Adipose tissue (tissue), 3 donors: Measurements from ENCODE around the gene MPND. TPM values are rescaled to one million over a fixed set of nuclear protein-coding genes. Genes with fewer than 3 reads are reported as not detected.
A peak's percentile ranks its signal among the peaks of the same experiment; 100 is the strongest.

Source experiments
- H3K27ac ChIP-seq: one replicate; pipeline ENCODE4 v1.5.1; 2013; ENCODE audit warnings: low read depth, low read length
- whole genome bisulfite sequencing, 3 donors: extraction: QIAGEN DNeasy Blood & Tissue Kit; methylation state at CpG; one replicate each; pipeline ENCODE4 v1.1.7; 2013; 5-methylcytosine and 5-hydroxymethylcytosine counted together
- polyA plus RNA-seq, 3 donors: library from polyadenylated mRNA; stranded (reverse); fragments of 200-250 nt; gene quantifications; one replicate each; pipeline ENCODE4 v1.2.3, GENCODE V29; 2013
- donor health status: healthy with polysubstance abuse.
- donor health status: Bipolar disorder and iron deficiency.
- donor health status: healthy.

The MPND gene, protein sequence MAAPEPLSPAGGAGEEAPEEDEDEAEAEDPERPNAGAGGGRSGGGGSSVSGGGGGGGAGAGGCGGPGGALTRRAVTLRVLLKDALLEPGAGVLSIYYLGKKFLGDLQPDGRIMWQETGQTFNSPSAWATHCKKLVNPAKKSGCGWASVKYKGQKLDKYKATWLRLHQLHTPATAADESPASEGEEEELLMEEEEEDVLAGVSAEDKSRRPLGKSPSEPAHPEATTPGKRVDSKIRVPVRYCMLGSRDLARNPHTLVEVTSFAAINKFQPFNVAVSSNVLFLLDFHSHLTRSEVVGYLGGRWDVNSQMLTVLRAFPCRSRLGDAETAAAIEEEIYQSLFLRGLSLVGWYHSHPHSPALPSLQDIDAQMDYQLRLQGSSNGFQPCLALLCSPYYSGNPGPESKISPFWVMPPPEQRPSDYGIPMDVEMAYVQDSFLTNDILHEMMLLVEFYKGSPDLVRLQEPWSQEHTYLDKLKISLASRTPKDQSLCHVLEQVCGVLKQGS
- polyA plus RNA-seq, result 10 to 100 TPM; 12.0 to 21.6 (median 17.2) TPM

GRCh38 chr19:4343370-4344307, at the start of gene MPND:
TSS of gene MPND (plus strand) at chr19:4343562. CDS start at chr19:4343594, 32 bp downstream.
- peak within 1 kb of the TSS; percentile 30 for H3K27ac ChIP-seq
- WGBS, 3 donors, result 5 to 6% (median 6%) methylated on average over 59 to 101 of the region's 101 CpGs

- WGBS, 3 donors, result 38 to 53% (median 53%) methylated on average over 10 of the region's 10 CpGs
- no peak overlapping the region for H3K27ac ChIP-seq
These were observed 49.0 kb upstream of the MPND start for GRCh38 chr19:4294389-4294788.

DNA sequence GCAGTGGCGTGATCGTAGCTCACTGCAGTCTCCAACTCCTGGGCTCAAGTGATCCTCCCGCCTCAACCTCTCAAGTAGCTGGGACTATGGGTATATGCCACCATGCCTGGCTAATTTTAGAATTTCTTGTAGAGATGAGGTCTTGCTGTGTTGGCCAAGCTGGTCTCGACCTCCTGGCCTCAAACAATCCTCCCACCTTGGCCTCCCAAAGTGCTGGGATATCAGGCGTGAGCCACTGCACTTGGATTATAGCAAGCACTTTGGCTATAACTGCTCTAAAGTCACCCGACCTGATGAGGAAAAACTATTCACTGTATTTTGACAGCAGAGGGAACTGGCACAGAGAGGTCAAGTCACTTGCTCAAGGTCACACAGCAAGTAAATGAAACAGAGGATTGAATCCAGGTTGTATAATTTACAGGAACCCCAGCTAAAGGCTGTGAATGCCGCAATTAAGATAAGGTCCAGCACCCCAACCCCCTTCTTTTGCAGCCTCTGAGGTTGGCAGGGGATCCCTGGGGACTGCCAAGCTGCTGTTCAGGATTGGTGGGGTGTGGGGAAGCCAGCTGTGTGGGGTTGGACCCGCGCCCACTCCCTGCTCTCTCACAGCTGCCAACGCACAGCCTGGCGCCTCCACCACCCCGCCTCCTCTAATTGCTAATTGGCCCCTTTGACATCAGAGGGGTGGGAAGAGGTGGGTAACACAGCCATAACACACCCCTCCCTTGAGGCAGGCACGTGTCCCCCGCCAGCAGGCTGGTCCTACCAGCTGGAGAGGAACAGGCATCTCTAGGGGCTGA, 47.2 kb upstream of the MPND start:
- 43 to 58% (median 54%) methylated on average over 14 of the region's 14 CpGs for whole genome bisulfite sequencing, 3 donors
- no peak overlapping the region for H3K27ac ChIP-seq

GRCh38 chr19:4297901-4298809, 45.2 kb upstream of the MPND start:
- 70 to 82% (median 77%) methylated on average over 26 to 27 of the region's 27 CpGs for WGBS, 3 donors
- no peak overlapping the region for H3K27ac ChIP-seq

DNA sequence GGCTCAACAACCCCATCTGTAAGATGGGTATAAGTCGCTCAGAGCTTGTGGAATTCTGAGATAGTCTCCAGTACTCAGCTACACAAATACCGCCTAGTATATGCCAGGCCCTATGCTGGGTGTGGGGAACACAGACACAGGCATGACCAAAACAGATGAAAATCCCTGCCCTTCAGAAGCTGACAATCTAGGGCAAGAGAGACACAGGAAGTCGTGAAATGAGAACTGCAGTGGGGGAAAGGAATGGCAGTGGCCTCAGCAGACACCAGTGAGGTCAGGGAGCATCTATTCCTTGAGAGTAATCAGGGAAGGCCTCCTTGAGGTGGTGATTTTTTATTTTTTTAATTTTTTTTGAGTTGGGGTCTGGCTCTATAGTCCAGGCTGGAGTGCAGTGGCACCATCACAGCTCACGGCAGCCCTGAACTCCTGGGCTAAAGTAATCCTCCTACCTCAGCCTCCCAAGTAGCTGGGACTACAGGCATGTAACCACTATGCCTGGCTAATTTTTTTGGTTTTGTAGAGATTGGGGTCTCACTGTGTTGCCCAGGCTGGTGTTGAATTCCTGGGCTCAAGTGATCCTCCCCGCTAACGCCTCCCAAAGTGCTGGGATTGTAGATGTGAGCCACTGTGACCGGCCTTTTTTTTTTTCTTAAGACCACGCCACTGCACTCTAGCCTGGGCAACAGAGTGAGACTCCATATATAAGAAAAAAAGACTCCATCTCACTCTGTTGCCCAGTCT, 44.4 kb upstream of the MPND start:
- WGBS, 3 donors, result 78 to 83% (median 79%) methylated on average over 8 of the region's 8 CpGs

DNA sequence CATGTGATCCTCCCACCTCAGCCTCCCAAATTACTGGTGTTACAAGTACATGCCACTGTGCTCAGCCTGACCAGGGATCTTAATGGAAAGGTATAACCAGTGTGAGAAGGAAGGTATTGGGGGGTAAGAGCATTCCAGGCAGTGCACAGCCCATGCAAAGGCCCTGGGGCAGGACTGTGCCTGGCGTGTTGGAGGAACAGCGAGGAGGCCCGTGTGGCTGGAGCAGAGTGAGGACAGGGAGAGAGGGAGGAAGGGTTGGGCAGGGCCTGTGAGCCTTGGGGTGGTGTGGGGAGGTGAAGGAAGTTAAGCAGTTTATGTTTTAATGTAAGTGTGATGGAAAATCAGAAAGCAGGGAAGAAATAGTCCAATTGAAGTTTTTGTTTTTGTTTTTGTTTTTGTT, 42.8 kb upstream of the MPND start:
- no peak overlapping the region for H3K27ac ChIP-seq
- 86 to 92% (median 91%) methylated on average over 3 of the region's 3 CpGs for WGBS, 3 donors

More for the DNA sequence above, 44.4 kb upstream of the MPND start:
- H3K27ac ChIP-seq, result no peak overlapping the region

GRCh38 chr19:4301590-4302242, 41.6 kb upstream of the MPND start:
- H3K27ac ChIP-seq, result no peak overlapping the region
- 47 to 62% (median 47%) methylated on average over 13 of the region's 13 CpGs for WGBS, 3 donors

DNA sequence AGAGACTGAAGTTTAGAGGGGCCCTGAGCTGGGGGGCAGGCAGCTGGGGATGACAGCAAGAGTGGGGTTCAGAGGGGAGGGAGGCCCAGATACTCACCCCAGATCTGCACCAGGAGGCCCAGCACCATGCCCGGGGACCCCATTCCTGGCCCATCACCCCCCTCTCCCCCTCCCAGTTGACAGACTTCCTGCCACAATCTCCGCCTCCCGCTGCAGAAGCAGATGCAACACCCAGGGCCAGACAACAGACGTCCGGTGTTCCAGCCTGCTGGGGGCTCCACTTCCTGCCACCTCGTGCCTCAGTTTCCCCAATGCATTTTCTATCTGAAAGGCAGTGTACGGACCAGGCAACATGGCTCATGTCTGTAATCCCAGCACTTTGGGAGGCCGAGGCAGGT, 41.1 kb upstream of the MPND start, which contains the start of gene TMIGD2:
TMIGD2 (minus strand) TSS at position 147 of the 398 bp plus-strand sequence; CDS start at position 143, 4 bp downstream.
- WGBS, 3 donors, result 30 to 64% (median 44%) methylated on average over 8 of the region's 8 CpGs

GRCh38 chr19:4303819-4304537, 39.4 kb upstream of the MPND start:
- no peak overlapping the region for H3K27ac ChIP-seq
- WGBS, 3 donors, result 39 to 52% (median 45%) methylated on average over 18 of the region's 18 CpGs

More for the DNA sequence above, 41.1 kb upstream of the MPND start, which contains the start of gene TMIGD2:
- H3K27ac ChIP-seq, result no peak within 1 kb of the TSS

DNA sequence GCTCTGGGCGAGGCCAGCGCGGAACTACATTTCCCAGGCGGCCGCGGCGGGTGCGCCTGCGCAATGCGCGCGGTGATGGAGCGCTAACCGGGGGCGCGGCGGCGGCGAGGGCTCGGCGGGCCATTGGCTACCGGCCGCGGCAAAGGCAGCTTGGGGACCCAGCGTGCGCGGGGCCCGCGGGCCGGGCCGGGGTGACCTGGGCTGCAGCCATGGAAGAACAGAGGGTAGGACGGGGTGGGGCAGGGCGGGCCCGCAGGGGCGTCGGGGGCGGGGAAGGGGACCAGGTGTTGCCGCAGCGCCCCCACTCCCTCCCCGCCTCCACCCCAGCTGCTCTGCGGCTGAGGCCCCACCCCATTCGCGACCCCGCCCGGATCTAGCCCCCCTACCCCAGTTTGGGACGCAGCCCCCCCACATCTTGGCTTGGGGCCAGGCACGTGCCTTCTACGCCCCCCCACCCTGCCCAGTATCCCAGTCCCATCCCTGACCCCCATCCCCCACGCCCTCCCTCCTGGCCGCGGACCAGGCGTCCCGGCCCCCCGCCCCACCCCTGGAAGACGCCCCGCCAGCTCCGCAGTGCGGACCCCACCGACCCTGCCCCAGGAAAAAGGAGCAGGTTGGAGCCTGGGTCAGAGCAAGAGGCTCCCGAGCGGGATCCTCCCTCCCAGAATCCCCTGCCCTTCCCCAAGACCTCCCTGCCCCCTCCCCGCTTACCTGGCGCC, 38.7 kb upstream of the MPND start, which contains the start of gene FSD1:
FSD1 (plus strand) TSS at position 61 of the 719 bp plus-strand sequence; CDS start at position 210, 149 bp downstream.
- WGBS, 3 donors, result 4 to 6% (median 6%) methylated on average over 44 to 60 of the region's 63 CpGs
- H3K27ac ChIP-seq, result no peak within 1 kb of the TSS

DNA sequence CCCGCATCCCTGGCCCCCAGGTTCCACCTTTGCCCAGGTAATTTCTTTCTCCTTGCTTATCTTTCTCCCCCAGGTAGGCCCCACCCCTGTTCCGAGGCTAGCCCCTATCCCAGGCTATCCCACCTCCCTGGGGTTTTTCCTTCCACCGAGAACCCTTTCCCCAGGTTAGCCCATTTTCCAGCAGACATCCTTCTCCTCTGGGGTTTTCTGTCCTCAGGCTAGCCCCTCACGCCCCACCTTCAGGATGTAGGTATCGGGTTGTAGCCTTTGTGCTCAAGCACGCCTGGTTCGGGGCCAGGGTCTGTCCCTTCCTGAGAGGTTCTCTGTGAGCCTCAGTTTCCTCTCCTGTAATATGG, 38.1 kb upstream of the MPND start:
- no peak overlapping the region for H3K27ac ChIP-seq
- WGBS, 3 donors, result 61 to 76% (median 73%) methylated on average over 7 of the region's 7 CpGs

DNA sequence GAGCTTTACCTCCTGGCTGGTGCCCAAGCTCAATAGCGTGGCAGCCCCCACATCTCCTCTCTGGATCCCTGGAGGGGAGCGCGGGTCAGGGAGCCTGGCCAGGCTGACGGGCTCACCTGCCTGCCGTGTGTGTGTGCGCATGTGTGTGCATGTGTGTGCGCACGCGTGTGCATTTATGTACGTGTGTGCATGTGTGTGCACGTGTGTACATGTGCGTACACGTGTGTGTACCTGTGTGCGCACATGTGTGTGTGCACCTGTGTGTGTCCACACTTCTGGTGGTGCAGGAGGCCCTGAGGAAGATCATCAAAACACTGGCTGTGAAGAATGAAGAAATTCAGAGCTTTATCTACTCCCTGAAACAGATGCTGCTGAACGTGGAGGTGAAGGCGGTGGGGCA, 37.7 kb upstream of the MPND start:
- 71 to 82% (median 81%) methylated on average over 16 of the region's 16 CpGs for WGBS, 3 donors
- H3K27ac ChIP-seq, result no peak overlapping the region

DNA sequence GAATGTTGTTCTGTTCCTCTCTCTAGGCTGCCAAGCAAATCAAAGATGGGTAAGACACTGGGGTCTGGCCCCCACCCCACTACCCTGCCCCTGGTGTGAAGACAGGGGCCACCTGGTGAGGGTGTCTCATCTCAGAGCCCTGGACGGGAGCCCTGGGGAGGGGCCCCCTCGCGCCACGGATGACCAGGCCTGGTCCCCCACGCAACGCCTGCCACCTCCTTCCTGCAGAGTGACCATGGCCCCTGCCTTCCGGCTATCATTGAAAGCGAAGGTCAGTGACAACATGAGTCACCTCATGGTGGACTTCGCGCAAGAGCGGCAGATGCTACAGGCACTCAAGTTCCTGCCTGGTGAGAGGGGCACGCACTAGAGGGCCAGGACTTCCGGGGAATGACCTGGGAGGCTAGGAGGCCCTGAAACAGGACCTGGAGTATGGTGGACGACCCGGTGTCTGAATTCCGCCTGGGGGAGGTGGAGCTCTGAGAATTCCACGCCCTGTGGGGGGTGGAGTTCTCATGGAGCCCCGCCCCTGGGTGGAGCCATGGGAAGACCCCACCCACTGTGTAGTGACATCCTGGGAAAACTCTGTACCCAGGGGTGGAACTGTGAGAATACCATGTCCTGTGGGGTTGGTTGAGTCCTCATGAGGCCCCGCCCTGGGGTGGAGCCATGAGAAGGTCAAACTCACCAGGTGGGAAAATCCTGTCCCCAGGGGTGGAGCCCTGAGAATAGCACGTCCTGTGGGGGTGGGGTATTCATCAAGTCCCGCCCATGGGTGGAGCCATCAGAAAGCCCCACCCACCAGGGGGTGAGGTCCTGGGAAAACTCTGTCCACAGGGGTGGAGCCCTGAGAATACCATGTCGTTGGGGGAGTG, 32.9 kb upstream of the MPND start:
- WGBS, 3 donors, result 82 to 90% (median 88%) methylated on average over 22 of the region's 22 CpGs
- H3K27ac ChIP-seq, result no peak overlapping the region
